Large intestine (tissue), 3 donors: ENCODE results near the gene SGMS1. TPM values are rescaled to one million over a fixed set of nuclear protein-coding genes. Genes with fewer than 3 reads are reported as not detected.
A peak's percentile ranks its signal among the peaks of the same experiment; 100 is the strongest.

Experiments used
- DNase-seq, 2 donors: peaks; one replicate each; pipeline versions ENCODE4 v3.0.0 to v3.0.0-alpha.2; 2013
- H3K27ac ChIP-seq: one replicate; pipeline ENCODE4 v1.5.1; 2013; ENCODE audit warnings: low read length
- H3K27me3 ChIP-seq: 2 replicates; pipeline ENCODE4 v1.6.1; 2013; ENCODE audit warnings: low read length; ENCODE audit not compliant: control insufficient read depth, insufficient read depth
- H3K36me3 ChIP-seq: 2 replicates; pipeline ENCODE4 v1.6.1; 2013; ENCODE audit warnings: low read length; ENCODE audit not compliant: control insufficient read depth, insufficient read depth
- H3K4me1 ChIP-seq: one replicate; pipeline ENCODE4 v1.6.1; 2013; ENCODE audit warnings: low read length; ENCODE audit not compliant: control insufficient read depth, insufficient read depth
- H3K4me3 ChIP-seq: one replicate; pipeline ENCODE4 v1.5.1; 2013; ENCODE audit warnings: low read length
- H3K9me3 ChIP-seq: one replicate; pipeline ENCODE4 v1.6.1; 2013; ENCODE audit warnings: mild to moderate bottlenecking, low read depth, low read length, moderate library complexity; ENCODE audit not compliant: control insufficient read depth
- WGBS: methylation state at CpG from one replicate; pipeline ENCODE4 v1.1.5; 2013; ENCODE audit warnings: low lambda C conversion rate; ENCODE audit not compliant: insufficient coverage; 5-methylcytosine and 5-hydroxymethylcytosine counted together
- polyA plus RNA-seq: library from polyadenylated mRNA; unstranded; fragments of 120-200 nt; gene quantifications from one replicate; pipeline ENCODE4 v1.2.1, GENCODE V29; 2013

Gene SGMS1
- polyA plus RNA-seq, 1 donor, result 22.8 TPM

- WGBS, result 100% methylated on average over 1 of the region's 4 CpGs
Observed at GRCh38 chr10:50309342-50309741, 314.4 kb downstream of the SGMS1 start.

GRCh38 chr10:50304660-50305059 is 319.1 kb downstream of the SGMS1 start:
- Histone ChIP-seq H3K4me1 (no peaks in the 10 kb centered on the region), H3K27me3 (no peaks in the 10 kb centered on the region), H3K4me3 (no peak overlapping the region), H3K36me3 (peaks cover 15% of the 10 kb centered on the region), H3K27ac (no peak overlapping the region), H3K9me3 (no peaks in the 10 kb centered on the region)
- no peak for DNase-seq
- WGBS, result no CpG with 5 or more reads among the region's 8 CpGs

More at GRCh38 chr10:50309342-50309741, 314.4 kb downstream of the SGMS1 start:
- Histone ChIP-seq H3K4me1 (no peaks in the 10 kb centered on the region), H3K27me3 (no peaks in the 10 kb centered on the region), H3K36me3 (peaks cover 26% of the 10 kb centered on the region), H3K4me3 (no peak overlapping the region), H3K27ac (no peak overlapping the region), H3K9me3 (no peaks in the 10 kb centered on the region)
- no peak for DNase-seq

- 100% methylated on average over 1 of the region's 1 CpG for WGBS
- no peak for DNase-seq
- H3K27me3 ChIP-seq, result no peaks in the 10 kb centered on the region
- no peaks in the 10 kb centered on the region for H3K36me3 ChIP-seq
- no peak overlapping the region for H3K27ac ChIP-seq
- no peaks in the 10 kb centered on the region for H3K4me1 ChIP-seq
- H3K9me3 ChIP-seq, result no peaks in the 10 kb centered on the region
- H3K4me3 ChIP-seq, result no peak overlapping the region
Observed at GRCh38 chr10:50299948-50300669, 323.6 kb downstream of the SGMS1 start.

- no peak for DNase-seq
- H3K4me1 ChIP-seq, result peaks cover 20% of the 10 kb centered on the region
- no peak overlapping the region for H3K27ac ChIP-seq
- H3K9me3 ChIP-seq, result no peaks in the 10 kb centered on the region
- H3K4me3 ChIP-seq, result no peak overlapping the region
- no peaks in the 10 kb centered on the region for H3K36me3 ChIP-seq
- WGBS, result 100% methylated on average over 1 of the region's 1 CpG
- H3K27me3 ChIP-seq, result no peaks in the 10 kb centered on the region
Observed at GRCh38 chr10:50295367-50295766, 328.4 kb downstream of the SGMS1 start.

- H3K4me3 ChIP-seq, result no peak overlapping the region
- peak overlapping the region; percentile 82 for H3K27ac ChIP-seq
- peaks cover 20% of the 10 kb centered on the region for H3K4me1 ChIP-seq
- WGBS, result no CpG with 5 or more reads among the region's 1 CpG
- no peaks in the 10 kb centered on the region for H3K36me3 ChIP-seq
- no peak for DNase-seq
- no peaks in the 10 kb centered on the region for H3K27me3 ChIP-seq
- H3K9me3 ChIP-seq, result no peaks in the 10 kb centered on the region
Observed at GRCh38 chr10:50294582-50294981, 329.2 kb downstream of the SGMS1 start.

- no peaks in the 10 kb centered on the region for H3K36me3 ChIP-seq
- no peaks in the 10 kb centered on the region for H3K9me3 ChIP-seq
- peak; percentile 78 to 91 for DNase-seq
- WGBS, result 0% methylated on average over 1 of the region's 5 CpGs
- peaks cover 20% of the 10 kb centered on the region for H3K4me1 ChIP-seq
- H3K27ac ChIP-seq, result peak overlapping the region; percentile 82
- no peaks in the 10 kb centered on the region for H3K27me3 ChIP-seq
- no peak overlapping the region for H3K4me3 ChIP-seq
Observed at GRCh38 chr10:50293513-50294313, 330.0 kb downstream of the SGMS1 start.

- H3K27ac ChIP-seq, result no peak overlapping the region
- H3K36me3 ChIP-seq, result no peaks in the 10 kb centered on the region
- H3K4me1 ChIP-seq, result peaks cover 20% of the 10 kb centered on the region
- no peaks in the 10 kb centered on the region for H3K9me3 ChIP-seq
- no peaks in the 10 kb centered on the region for H3K27me3 ChIP-seq
- WGBS, result 83% methylated on average over 1 of the region's 1 CpG
- DNase-seq, result no peak
- no peak overlapping the region for H3K4me3 ChIP-seq
Observed at GRCh38 chr10:50291261-50291850, 332.4 kb downstream of the SGMS1 start.

- no peak for DNase-seq
- no peaks in the 10 kb centered on the region for H3K36me3 ChIP-seq
- peaks cover 12% of the 10 kb centered on the region for H3K4me1 ChIP-seq
- H3K9me3 ChIP-seq, result no peaks in the 10 kb centered on the region
- no peak overlapping the region for H3K4me3 ChIP-seq
- H3K27me3 ChIP-seq, result no peaks in the 10 kb centered on the region
- WGBS, result 82% methylated on average over 2 of the region's 6 CpGs
- H3K27ac ChIP-seq, result no peak overlapping the region
Observed at GRCh38 chr10:50289196-50289595, 334.6 kb downstream of the SGMS1 start.

GRCh38 chr10:50286996-50287803 is 336.6 kb downstream of the SGMS1 start:
- no peaks in the 10 kb centered on the region for H3K4me1 ChIP-seq
- no peak for DNase-seq
- no peak overlapping the region for H3K4me3 ChIP-seq
- H3K36me3 ChIP-seq, result no peaks in the 10 kb centered on the region
- H3K27ac ChIP-seq, result no peak overlapping the region
- H3K9me3 ChIP-seq, result no peaks in the 10 kb centered on the region
- H3K27me3 ChIP-seq, result no peaks in the 10 kb centered on the region
- 100% methylated on average over 1 of the region's 9 CpGs for WGBS

- no peaks in the 10 kb centered on the region for H3K27me3 ChIP-seq
- H3K4me1 ChIP-seq, result no peaks in the 10 kb centered on the region
- H3K27ac ChIP-seq, result no peak overlapping the region
- WGBS, result 33% methylated on average over 1 of the region's 2 CpGs
- H3K36me3 ChIP-seq, result no peaks in the 10 kb centered on the region
- H3K4me3 ChIP-seq, result no peak overlapping the region
- DNase-seq, result no peak
- H3K9me3 ChIP-seq, result no peaks in the 10 kb centered on the region
Observed at GRCh38 chr10:50286517-50286916, 337.2 kb downstream of the SGMS1 start.
